HG03565 (cell line): ENCODE measurements around the gene B3GNT7.
"Not testable (repeated sequence)": the region's sequence is repeated elsewhere in the genome, so short reads cannot be mapped to it uniquely, and the experiment has no call there.

Experiments used
- ATAC-seq: cut with Tn5 transposase; IDR thresholded peaks from one replicate; pipeline ENCODE4 v1.9.1; 2021; ENCODE audit warnings: mild to moderate bottlenecking, moderate library complexity; ENCODE audit not compliant: unreplicated experiment

B3GNT7 gene

GRCh38 chr2:231422056-231422455 lies 26.5 kb downstream of the B3GNT7 start:
- ATAC-seq: no peak

- ATAC-seq: no peak
Measured at GRCh38 chr2:231423176-231423575, 27.7 kb downstream of the B3GNT7 start.

GRCh38 chr2:231425291-231425810 lies 29.8 kb downstream of the B3GNT7 start:
- no peak for ATAC-seq

GRCh38 chr2:231425811-231426703 lies 30.5 kb downstream of the B3GNT7 start:
- ATAC-seq: no peak

GRCh38 chr2:231427116-231427515 lies 31.6 kb downstream of the B3GNT7 start:
- no peak for ATAC-seq

- ATAC-seq: no peak
Measured at GRCh38 chr2:231429152-231429551, 33.6 kb downstream of the B3GNT7 start.

GRCh38 chr2:231429901-231430300 lies 34.4 kb downstream of the B3GNT7 start:
- ATAC-seq: no peak

GRCh38 chr2:231430437-231430836 lies 34.9 kb downstream of the B3GNT7 start:
- not testable (repeated sequence) for ATAC-seq

- no peak for ATAC-seq
Measured at GRCh38 chr2:231431606-231432005, 36.1 kb downstream of the B3GNT7 start.

- ATAC-seq: no peak
Measured at GRCh38 chr2:231433990-231434389, 38.5 kb downstream of the B3GNT7 start.

GRCh38 chr2:231436957-231437356 lies 41.4 kb downstream of the B3GNT7 start:
- ATAC-seq: no peak

GRCh38 chr2:231449503-231450054 lies 54.1 kb downstream of the B3GNT7 start:
- no peak for ATAC-seq

GRCh38 chr2:231450548-231450989 lies 55.1 kb downstream of the B3GNT7 start:
- ATAC-seq: no peak
